Left kidney (tissue), 2 donors: ENCODE data around the gene ASH1L. TPM values are rescaled to one million over a fixed set of nuclear protein-coding genes. Genes with fewer than 3 reads are reported as not detected.
"Not testable (repeated sequence)": the region's sequence is repeated elsewhere in the genome, so short reads cannot be mapped to it uniquely, and the experiment has no call there.

Experiments used
- DNase-seq: peaks from one replicate; pipeline ENCODE4 v3.0.0-alpha.2; 2013
- polyA plus RNA-seq: library from polyadenylated mRNA; unstranded; fragments of 120-200 nt; gene quantifications from one replicate; pipeline ENCODE4 v1.2.1, GENCODE V29; 2013; ENCODE audit not compliant: insufficient read length

ASH1L gene
- polyA plus RNA-seq, 1 donor: 55.2 TPM

DNA sequence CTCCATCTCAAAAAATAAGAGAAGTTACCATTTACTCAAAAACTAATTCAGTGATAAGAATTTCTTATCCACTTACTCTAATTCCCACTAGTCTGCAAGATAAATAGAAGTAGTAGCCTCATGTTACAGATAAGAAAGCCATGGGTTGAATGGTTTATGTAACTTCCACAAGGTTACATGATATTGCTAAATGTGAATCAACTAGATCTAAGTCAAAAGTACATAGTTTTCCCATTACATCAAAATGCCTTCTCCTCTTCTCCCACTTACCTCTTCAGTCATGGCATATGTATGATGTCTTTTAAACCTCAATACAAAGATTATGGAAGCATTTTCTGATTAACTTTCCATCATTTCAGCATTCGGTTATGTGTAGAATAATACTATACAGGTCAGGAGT lies 108.5 kb downstream of the ASH1L start:
- no peak for DNase-seq

DNA sequence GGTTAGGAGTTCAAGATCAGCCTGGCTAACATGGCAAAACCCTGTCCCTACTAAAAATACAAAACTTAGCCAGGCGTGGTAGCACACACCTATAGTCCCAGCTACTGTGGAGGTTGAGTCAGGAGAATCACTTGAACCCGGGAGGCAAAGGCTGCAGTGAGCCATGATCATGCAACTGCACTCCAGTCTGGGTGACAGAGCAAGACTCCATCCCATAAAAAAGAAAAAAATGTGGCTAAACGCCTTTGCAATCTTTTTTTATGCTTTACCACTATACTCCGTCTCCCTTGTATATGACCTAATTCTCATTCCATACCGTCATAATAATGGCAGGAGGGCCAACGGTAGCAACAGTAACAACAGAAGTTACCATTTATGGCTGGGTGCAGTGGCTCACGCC lies 109.5 kb downstream of the ASH1L start:
- no peak for DNase-seq

- DNase-seq: no peak
These were observed 111.4 kb downstream of the ASH1L start for GRCh38 chr1:155451199-155451598.

DNA sequence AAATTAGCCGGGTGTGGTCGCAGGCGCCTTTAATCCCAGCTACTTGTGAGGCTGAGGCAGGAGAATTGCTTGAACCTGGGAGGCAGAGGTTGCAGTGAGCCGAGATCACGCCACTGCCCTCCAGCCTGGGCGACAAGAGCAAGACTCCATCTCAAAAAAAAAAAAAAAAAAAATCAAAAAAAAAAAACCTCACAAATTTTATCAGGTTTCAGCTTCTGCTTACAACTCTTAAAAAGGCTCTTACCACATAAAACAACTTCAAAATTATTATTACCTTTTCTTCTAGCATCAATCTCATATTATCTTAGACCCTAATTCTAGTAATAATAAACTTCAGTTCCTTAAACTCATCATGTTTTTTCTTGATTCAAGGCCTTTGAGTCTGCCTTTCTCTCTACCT lies 120.2 kb downstream of the ASH1L start:
- not testable (repeated sequence) for DNase-seq

- no peak for DNase-seq
These were observed 125.2 kb downstream of the ASH1L start for GRCh38 chr1:155437405-155437804.

DNA sequence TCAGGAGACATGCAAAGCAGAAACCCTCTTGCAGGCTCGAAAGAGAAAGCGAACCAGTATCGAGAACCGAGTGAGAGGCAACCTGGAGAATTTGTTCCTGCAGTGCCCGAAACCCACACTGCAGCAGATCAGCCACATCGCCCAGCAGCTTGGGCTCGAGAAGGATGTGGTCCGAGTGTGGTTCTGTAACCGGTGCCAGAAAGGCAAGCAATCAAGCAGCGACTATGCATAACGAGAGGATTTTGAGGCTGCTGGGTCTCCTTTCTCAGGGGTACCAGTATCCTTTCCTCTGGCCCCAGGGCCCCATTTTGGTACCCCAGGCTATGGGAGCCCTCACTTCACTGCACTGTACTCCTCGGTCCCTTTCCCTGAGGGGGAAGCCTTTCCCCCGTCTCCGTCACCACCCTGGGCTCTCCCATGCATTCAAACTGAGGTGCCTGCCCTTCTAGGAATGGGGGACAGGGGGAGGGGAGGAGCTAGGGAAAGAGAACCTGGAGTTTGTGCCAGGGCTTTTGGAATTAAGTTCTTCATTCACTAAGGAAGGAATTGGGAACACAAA lies 128.7 kb downstream of the ASH1L start:
- not testable (repeated sequence) for DNase-seq

DNA sequence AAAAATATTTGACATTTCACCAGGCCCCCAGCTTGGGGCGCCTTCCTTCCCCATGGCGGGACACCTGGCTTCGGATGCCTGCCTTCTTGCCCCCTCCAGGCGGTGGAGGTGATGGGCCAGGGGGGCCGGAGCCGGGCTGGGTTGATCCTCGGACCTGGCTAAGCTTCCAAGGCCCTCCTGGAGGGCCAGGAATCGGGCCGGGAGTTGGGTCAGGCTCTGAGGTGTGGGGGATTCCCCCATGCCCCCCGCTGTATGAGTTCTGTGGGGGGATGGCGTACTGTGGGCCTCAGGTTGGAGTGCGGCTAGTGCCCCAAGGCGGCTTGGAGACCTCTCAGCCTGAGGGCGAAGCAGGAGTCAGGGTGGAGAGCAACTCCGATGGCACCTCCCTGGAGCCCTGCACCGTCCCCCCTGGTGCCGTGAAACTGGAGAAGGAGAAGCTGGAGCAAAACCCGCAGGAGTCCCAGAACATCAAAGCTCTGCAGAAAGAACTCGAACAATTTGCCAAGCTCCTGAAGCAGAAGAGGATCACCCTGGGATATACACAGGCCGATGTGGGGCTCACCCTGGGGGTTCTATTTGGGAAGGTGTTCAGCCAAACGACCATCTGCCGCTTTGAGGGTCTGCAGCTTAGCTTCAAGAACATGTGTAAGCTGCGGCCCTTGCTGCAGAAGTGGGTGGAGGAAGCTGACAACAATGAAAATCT lies 129.3 kb downstream of the ASH1L start:
- not testable (repeated sequence) for DNase-seq

DNA sequence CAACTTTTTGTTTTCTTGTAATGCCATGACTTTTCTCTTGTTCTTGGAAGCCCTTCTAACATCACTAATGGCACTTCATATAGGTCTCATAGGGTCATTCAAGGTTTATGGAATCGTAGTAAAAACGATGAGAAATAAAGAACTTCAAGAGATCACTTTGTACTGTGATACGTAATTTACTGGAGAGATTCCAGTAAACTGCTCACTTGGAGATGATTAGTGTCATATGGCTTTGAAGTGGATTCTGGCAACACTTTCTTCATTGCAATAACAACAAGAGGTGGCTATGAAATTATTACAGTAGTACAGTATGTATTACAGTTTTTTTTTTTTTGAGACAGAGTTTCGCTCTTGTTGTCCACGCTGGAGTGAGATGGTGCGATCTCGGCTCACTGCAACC lies 138.5 kb downstream of the ASH1L start:
- no peak for DNase-seq

DNA sequence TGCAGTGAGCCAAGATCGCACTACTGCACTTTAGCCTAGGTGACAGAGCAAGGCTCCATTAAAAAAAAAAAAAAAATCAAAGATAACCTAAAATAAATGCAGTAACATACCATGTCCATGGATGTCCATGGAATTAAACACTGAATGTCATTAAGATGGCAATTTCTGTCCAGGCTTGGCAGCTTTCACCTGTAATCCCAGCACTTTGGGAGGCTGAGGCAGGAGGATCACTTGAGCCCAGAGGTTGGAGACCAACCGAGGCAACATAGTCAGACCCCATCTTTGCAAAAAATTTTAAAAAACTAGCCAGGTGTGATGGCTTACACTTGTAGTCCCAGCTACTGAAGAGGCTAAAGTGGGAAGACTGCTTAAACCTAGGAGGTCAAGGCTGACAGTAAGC lies 141.8 kb downstream of the ASH1L start:
- DNase-seq: no peak

- DNase-seq: not testable (repeated sequence)
These were observed 150.8 kb downstream of the ASH1L start for GRCh38 chr1:155411840-155412239.

DNA sequence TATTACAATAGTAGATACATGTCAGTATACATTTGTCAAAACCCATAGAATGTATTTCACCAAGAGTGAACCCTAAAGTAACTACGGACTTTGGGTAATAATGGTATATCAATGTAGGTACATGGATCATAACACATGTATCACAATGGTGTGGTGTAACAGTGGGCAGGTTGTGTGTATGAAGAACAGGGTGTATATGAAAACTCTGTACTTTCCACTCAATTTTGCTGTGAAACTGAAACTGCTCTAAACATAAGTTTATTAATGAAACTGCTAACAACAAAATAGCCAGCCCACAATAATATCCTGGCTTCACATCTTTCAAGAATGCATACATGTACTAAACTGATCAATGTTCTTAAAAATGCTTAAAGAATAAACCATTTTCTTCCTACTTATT lies 151.7 kb downstream of the ASH1L start:
- DNase-seq: no peak

DNA sequence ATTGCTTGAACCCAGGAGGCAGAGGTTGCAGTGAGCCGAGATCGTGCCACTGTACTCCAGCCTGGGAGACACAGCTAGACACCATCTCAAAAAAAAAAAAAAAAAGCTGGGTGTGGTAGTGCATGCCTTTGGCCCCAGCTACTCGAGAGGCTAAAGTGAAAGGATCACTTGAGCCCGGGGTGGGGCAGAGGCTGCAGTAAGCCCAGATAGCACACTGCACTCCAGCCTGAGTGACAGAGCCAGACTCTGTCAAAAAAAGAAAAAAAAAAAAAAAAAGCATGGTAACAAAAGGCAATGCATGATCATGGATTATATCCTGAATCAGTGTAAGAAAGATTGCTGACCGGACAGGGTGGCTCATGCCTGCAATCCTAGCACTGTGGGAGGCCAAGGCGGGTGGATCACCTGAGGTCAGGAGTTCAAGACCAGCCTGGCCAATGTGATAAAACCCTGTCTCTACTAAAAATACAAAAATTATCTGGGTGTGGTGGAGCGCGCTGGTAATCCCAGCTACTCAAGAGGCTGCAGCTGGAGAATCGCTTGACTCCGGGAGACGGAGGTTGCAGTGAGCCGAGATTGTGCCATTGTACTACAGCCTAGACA lies 165.6 kb downstream of the ASH1L start:
- DNase-seq: no peak

DNA sequence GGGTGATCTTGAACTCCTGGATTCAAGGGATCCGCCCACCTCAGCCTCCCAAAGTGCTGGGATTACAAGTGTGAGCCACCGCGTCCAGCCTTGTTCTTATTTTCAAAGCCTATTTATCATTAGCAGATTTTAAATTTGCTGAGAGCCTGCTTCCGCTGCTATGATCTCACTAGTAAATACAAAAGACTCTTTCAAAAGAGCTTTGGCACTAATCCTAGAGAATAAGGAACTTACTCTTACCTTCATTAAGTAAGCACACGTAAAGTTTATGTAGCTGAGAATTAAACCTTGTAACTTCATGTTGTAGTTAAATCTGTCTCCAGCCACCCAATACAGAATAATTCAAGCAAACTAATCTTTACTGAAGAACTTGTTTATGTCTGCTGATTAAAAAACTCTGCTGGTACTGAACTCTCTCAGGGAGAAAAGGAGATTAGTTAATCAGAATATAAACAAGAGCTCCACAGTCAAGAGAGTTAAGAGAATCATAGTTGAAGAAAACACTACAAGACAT lies 169.6 kb downstream of the ASH1L start:
- no peak for DNase-seq

GRCh38 chr1:155389826-155390225 lies 172.8 kb downstream of the ASH1L start:
- no peak for DNase-seq

GRCh38 chr1:155385836-155386235 lies 176.8 kb downstream of the ASH1L start:
- not testable (repeated sequence) for DNase-seq

- DNase-seq: no peak
These were observed 179.2 kb downstream of the ASH1L start for GRCh38 chr1:155383406-155383805.

- DNase-seq: peak; percentile 54
These were observed 182.9 kb downstream of the ASH1L start for GRCh38 chr1:155379631-155380090.

DNA sequence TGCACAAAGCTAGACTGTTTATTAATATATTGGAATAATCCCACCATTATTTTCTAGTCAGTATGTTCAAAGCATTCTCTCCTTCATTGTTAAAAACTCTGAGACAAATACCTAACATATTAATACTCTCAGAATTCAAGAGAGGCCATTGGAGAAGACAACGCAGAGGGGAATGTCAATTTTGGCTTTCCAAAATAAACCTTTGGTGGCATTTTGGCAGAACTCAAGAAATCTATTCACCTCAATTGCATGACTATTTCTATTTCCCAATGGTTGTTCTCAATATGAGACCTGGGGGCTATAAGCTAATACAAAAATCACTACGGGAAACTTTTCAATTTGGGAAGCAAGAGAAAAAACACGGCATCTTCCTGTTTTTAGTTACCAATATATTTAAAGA lies 183.4 kb downstream of the ASH1L start:
- no peak for DNase-seq

DNA sequence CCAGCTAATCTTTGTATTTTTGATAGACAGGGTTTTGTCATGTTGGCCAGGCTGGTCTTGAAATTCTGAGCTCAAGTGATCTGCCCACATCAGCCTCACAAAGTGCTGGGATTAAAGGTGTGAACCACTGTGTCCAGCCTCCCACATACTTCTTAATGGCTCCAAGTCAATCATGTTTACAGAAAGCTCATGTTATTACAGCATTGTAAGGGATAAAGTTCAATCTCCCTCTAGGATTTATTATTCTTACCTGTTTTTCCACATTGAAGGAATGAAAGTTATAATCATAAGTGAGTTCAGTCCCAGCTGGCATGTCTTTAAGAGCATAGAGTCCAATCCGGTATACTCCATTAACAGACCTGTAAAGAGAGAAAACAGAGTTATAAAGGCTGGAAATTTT lies 202.6 kb downstream of the ASH1L start:
- DNase-seq: no peak

- no peak for DNase-seq
These were observed 210.0 kb downstream of the ASH1L start for GRCh38 chr1:155352631-155353030.

GRCh38 chr1:155342842-155343241 lies 219.8 kb downstream of the ASH1L start:
- DNase-seq: no peak

GRCh38 chr1:155339515-155340097 lies 223.0 kb downstream of the ASH1L start:
- DNase-seq: no peak

- peak; percentile 35 for DNase-seq
These were observed 227.6 kb downstream of the ASH1L start for GRCh38 chr1:155334962-155335361.
